GM19043 (cell line): ENCODE results near the gene MED13L.

ENCODE experiments used
- ATAC-seq: cut with Tn5 transposase; IDR thresholded peaks from one replicate; pipeline ENCODE4 v1.9.1; 2021; ENCODE audit warnings: low read depth; ENCODE audit not compliant: unreplicated experiment

MED13L gene

DNA sequence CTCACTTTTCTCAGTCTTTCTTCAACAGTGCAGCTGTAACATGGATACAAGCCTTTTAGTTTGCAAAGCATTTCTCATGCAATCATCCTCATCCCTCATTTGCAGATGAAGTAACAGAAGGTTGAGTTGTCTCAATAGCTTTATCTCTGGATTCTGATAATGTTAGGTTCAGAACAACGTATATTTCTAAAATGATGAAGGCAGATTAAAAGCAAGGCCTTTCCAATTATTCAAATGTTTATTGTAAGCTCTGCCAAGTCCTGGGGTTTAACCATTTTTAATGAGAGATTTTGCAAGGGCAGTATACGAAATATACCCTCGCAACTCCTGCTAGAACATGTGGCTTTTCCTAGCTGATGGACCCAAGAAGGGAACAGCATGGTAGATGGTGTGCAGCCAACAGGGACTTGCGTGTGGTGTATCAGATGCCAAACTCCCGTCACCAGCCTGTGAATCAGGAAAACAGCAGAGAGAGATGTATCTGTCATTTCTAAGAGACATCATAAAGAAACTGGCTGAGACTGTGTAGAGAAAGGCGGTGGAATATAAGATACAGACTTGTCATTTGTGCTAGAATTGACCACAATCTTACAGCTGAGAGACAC is 319.7 kb downstream of the MED13L start:
- ATAC-seq, result no peak

DNA sequence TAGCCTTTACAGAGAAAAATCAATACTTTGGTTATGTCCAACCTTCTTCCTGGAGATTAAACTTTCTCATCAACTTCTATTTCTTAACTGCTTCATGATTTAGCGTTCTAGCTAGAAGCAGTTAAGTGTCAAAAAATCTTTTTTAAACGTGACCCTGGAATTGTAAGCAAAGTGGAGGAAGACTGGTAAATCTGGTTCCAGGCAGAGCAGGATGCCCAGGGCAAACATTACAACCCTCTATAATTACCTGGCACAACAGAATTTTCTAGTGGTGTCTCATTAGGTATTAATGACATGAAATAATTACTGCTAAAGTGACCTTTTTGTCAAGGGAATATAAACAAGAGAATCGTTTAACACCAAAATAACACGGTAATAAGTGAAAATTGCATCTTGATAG is 320.8 kb downstream of the MED13L start:
- ATAC-seq, result no peak

DNA sequence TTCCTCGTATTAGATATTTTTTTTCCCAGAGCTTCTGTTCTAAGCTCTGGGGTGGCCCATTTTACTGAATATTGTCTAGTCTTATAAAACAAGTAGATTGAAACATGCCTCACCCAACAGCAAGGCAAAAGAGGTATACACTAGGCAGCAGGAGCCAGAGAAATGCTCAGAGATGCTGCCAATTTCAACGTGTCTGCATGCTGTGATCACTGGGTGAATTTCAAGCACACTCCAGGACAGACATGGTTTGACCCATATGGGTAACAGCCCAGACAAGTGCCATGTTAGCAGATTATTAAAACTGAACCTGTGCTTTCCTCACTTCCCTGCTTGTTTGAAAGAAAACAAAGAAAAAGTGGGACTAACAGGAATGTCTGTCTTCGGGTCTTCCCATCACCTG is 321.3 kb downstream of the MED13L start:
- no peak for ATAC-seq

DNA sequence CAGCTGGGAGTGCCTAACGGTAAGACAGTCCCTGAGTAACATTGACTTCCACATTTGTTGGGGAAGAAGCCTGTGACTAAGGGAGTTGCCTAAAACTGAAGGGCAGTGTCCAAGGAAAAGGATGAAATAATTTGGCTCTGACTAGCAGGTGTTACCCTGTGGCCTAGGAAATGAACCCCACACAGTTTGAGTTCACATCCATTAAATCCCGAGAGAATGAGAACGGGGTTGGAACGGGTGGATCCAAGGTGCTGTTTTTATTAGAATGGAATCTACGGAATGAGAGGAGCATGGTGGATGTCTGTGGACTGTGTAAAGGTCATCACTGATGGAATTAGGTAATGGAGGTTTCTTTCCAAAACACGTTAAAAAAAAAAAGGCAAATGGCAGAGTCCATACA is 324.0 kb downstream of the MED13L start:
- no peak for ATAC-seq

DNA sequence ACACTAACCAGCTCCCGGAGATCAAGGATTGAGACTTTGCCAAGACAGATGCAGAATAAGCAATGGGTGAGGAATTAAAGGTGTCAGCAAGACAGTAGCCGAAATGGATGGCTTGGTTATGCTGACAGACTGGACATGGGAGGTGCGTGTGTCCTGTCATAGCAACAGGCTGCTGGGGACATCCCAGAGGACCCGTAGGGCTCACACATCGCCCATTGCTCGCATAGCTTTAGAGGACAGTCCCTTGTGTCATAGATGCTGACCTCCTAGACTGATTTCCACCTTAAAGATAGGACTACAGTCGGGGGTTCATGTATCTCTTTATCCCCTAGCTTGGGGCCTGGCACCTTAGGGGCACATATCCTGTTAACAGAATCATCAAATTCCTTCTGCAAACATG is 324.5 kb downstream of the MED13L start:
- no peak for ATAC-seq

DNA sequence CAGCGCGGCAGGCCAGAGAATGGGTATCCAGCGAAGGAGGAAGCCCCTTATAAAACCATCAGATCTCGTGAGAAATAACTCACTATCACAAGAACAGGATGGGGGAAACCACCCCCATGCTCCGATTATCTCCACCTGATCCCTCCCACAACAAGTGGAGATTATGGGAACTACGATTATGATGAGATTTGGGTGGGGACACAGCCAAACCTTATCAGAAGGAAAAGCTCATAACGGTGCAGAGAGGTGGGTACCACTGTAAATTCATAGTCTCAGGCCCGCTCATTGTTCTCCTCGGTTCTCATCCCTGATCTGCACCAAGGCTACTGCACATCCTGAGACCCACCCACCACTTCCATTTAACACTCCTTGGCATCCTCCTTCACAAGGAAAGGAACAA is 326.5 kb downstream of the MED13L start:
- ATAC-seq, result no peak

DNA sequence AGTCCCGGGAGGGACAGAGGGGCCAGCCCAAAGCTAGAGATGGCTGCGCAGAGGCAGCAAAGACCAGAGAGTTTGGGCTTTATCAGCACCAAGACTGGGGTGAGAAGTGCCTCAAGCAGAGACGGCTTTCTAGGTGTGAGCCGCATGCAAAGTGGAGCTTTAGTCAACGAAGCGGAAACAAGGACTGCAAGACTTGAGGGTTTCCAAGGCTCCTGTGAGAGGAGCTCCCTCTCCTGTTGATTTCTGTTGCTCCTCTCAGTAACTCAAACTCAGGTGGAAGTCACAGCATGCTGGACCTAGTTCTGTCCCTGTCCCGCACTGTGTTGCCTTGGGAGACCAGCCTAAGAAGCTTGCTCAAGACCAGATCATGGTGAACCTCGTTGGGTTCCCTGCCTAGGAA is 327.8 kb downstream of the MED13L start:
- no peak for ATAC-seq

DNA sequence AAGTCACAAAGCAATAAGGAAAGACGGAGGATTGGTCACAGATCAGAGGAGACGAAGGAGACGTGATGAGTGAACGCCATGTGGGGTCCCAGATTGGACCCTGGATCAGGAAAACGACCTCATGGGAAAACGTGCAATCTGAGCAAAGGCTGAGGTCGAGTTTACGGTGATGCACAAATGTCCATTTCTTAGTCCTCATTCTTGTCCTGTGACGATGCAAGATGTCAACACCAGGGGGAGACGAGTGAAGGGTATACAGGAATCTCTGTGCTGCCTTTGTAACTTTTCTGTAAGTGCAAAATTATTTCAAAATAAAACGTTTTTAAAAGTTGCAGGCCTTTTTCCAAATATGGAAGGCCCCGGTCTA is 329.8 kb downstream of the MED13L start:
- ATAC-seq, result no peak

DNA sequence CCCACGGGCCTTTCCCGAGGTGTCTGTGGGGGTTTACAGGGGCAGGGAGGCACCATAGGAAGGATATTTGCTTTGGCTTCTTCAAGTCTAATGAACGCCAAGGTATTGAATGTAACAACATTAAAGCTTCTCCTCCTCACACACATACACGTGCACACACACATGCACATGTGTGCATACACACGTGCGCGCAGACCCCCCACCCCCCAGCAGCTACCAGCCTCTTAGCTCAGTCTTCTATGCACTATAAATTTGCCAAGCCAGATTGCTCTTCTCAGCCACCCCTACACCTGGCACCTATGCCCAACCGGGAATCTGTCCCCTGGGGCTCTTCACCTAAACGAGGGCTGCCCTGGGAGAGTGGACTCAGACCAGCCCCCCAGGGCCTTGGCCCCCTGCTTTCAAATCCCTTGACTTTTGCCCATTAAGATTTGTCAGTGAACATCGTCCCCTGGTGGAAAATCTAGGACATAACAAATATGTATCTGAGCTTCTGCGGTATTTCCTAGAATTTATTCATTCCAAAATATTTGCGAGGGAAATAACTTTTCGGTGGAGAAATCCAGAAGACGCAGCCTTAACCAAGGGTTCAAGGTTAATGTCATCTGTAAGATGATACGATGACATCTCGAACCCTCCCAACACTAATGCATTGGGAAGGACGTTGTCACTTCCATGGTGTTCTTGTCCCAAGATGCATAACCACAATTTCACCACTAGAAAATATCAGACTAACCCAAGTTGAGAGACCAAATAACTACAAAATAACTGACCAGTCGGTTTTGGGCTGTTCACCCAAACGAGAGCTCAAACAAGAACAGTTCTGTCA is 330.4 kb downstream of the MED13L start:
- no peak for ATAC-seq

DNA sequence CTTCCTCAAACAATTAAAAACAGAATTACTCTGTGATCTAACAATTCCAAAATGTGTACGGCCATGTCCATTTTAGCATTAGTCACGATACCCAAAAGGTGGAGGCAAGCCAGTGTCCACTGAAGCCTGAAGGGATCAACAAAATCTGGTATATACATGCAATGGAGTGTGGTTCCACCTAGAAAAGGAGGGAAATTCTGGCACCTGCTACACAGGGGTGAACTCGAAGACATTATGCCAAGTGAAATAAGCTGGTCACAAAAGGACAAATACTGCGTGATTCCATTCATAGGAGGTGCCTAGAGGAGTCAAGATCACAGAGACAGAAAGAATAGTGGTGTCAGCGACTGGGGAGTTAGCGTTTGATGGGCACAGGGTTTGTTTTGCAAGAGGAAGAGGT is 331.4 kb downstream of the MED13L start:
- ATAC-seq, result no peak

DNA sequence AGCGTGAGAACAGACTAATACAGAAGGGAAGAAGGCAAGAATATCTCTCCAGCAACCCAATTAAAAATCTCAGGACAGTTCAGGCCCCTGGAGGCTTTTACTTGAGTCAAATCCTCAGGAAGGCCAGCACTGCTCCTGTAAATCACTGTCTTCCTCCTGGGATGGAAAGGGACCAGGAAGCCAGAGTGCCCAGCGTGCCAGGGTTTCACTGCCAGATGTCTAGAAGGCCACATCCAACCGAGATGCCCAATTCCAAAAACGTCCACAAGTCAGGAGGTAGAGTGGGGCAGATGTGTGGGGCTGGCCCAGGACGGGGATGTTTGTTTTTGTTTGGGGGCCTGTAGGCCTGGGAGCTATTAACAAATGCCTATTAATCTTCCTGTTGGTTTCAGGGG is 332.0 kb downstream of the MED13L start:
- ATAC-seq, result no peak

DNA sequence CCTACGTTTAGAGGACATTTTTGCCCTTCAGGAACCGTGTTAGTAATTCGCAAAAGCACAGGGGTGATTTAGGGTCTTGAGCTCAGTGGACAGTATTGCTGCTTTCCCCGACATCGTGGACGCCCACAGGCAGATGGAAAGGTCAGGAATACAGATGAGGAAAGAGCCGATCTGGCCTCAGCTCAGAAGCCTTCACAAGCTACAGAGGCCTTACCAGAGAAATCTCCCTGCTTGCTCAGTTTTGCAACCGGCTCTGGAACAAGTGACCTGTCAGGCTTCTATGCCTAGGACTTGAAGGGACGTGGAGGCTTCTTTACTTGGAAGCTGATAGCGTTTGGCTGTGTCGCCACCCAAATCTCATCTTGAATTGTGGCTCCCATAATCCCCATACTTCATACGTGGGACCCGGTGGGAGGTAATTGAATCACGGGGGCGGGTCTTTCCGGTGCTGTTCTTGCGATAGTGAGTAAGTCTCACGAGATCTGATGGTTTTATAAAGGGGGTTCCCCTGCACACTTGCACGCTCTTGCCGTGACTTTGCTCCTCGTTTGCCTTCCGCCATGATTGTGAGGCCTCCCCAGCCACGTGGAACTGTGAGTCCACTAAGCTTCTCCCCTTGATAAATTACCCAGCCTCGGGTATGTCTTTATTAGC is 332.5 kb downstream of the MED13L start:
- ATAC-seq, result no peak

DNA sequence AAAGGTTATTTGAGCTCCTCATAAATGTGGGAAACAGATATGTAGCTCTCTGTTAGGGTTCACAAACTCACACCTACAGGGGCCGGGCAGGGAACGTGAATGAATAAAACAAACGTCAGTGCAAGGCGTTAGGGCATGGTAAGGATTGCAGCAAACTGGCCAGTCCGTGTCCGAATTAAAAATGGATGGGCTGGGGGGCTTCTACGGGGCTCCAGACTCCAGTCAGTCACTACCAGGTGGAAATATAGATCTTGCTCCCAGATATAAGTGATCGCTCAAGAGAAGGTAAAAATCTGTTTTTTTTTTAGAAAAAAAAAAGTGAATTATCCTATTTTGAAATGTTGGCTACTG is 333.1 kb downstream of the MED13L start:
- no peak for ATAC-seq

DNA sequence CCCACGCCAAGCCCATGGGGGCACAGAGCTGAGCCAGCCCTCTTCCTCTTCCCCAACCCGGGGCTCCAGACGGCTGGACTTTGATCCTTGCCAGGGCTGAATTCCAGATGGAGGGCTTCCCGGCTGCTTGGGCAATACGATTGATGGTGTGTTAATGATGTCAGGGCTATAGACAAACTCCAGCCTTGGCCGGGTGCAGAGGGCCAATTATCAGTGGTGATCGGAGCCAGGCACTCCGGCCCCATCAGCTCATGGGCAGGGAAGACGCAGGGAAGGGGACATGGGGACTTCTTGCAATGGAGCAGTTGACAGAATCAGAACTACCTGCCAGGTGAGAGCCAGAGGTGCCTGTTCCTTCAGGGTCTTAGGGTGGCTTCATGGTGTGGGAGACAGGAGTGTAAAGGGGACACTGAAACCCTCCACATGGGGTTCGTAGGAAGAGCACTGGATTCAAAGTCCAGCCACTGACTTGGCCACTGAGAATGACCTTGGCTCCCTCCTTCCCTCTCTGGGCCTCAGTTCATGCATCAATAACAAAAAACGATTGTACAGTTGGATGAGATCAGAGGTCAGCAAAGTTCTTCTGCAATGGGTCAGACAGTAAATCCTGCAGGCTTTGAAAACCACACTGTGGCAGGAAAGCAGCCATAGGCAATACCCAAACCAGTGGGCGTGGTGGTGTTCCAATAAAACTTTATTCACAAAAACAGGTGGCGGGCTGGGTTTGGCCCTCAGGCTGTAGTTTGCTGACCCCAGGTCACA is 333.7 kb downstream of the MED13L start:
- no peak for ATAC-seq

DNA sequence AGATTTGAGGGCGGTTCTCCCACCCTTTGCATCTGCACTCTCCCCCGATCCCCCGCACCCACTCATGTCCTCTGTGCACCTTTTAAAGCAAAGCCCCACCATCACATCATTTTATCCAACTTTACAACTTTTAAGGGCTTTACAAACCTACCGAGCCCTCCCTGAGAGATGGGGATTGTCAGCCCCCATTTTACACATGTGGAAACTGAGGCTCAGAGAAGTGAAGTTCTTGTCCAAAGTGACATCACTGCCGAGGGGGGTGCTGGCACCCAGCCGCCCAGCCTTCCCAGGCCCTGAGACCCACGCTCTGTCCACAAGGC is 334.2 kb downstream of the MED13L start:
- ATAC-seq, result no peak

DNA sequence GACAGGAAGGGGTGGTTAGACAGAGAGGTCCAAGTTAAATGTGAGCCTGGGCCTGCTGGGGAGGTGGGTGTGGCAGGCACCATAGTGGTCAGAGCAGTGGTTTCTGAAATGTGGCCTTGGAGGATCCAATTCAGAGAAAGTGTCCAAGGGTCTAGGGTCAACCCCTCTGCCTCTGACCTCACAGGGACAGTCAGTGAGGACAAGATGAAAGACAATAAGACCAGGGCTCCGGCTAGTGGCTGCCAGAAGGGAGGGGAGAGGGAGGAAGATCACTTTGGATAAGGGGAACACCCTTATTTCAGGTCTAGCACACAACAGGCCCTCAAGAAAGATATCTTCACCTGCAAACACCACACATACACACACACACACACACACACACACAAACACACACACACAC is 335.1 kb downstream of the MED13L start:
- no peak for ATAC-seq

DNA sequence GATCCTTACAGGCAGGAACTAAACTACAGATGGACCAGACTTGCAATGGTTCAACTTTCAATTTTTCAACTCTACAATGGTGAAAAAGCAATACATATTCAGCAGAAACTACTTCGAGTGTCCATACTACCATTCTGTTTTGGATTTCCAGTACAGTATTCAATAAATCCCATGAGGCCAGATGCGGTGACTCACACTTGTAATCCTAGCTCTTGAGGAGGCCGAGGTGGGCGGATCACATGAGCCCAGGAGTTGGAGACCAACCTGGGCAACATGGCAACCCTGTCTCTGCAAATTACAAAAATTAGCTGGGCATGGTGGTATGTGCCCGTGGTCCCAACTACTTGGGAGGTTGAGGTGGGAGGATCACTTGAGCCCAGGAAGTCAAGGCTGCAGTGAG is 336.1 kb downstream of the MED13L start:
- ATAC-seq, result no peak

DNA sequence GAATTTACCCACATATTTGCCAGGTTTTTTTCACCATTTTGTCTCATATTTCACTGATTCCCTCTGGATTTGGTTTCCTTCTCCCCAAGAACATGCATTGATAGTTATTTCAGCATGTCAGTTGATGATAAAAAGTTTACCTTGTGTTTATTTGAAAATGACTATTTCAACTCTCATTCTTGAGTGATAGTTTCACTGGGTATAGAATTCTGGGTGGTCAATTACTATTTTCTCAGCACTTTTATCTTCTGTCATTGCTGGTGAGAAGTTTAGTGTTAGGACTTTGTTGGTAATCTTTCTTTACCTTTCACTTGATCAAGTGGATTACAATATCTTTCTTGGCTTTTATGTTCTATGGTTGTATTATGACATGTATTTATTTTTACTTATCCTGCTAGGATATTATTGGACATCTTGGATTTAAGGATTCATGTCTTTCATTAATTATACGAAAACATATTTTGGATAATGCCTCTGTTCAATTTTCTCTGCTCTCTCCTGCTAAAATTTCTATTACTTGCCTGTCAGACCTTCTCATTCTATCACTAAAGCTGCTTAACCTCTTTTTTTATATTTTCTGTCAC is 338.6 kb downstream of the MED13L start:
- no peak for ATAC-seq

DNA sequence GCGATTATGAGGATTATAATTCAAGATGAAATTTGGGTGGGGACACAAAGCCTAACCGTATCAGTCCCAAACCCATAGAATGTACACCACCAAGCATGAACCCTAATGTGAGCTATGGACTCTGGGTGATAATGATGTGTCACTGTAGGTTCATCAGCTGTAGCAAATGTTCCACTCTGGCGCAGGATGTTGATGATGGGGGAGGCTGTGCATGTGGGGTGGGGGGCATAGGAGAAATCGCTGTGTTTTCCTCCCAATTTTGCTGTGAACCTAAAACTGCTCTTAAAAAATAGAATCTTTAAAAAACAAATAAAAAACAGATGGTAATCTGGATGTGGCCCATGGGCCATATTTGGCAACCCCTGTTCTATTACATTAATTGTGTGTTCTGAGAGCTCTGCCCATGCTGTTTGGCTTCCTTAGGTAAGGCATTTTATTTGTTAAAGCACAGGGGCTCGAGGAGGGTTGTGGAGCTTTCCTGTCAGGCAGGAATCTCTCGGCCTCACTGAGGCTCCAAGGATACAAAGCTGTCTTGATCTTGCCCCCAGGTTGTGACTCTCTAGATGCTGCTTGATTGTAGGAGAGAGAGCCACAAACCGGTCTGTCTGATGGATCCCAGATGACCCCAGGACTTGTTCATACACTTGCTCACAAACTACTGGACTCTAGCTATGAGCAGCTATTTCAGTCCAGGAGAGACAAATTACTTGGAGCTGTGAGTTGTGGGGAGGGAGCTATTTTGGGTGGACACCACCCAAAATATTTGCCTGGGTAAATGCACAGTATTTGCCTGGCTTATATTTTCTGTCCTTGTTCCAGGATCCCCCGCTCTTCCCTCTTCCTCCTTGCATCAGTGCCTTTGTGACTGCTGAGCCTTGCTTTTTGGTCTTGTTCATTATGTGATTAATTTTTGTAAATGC is 340.2 kb downstream of the MED13L start:
- no peak for ATAC-seq

DNA sequence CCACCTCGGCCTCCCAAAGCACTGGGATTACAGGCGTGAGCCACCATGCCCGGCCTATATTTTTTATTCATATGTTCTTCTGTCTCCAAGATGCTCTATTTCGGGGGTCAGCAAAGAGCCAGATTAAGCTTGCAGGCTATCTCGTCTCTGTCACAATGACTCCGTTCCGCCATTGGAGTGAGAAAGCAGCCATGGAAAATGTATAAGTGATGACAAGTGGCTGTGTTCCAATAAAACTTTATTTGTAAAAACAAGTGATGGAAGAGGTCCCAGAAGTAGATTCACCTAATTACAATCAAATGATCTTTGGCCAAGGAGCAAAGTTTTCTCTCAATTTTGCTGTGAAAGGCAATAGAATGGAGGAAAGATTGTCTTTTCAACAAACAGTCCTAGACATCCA is 342.6 kb downstream of the MED13L start:
- no peak for ATAC-seq
